ENCODE measurements around the gene CD1B.

Gene CD1B

GRCh38 chr1:158327481-158327880, 3.9 kb downstream of the CD1B start:
- Histone ChIP-seq H3K9me3 (ENCODE audit: control insufficient read depth, low read length) (no peaks in the 10 kb centered on the region), H3K27me3 (replicated peaks; ENCODE audit: control insufficient read depth, insufficient read depth, low read length) (no peaks in the 10 kb centered on the region), H3K4me1 (ENCODE audit: control insufficient read depth, insufficient read depth, low read length) (no peaks in the 10 kb centered on the region), H3K9ac (ENCODE audit: low read length) (no peak overlapping the region), H3K36me3 (ENCODE audit: control insufficient read depth, insufficient read depth, low read length, severe bottlenecking) (no peaks in the 10 kb centered on the region), H3K4me3 (ENCODE audit: low read length) (no peak overlapping the region)
- no peak for DNase-seq (ENCODE audit: low read depth)

- Histone ChIP-seq H3K36me3 (ENCODE audit: control insufficient read depth, insufficient read depth, low read length, severe bottlenecking) (no peaks in the 10 kb centered on the region), H3K4me1 (ENCODE audit: control insufficient read depth, insufficient read depth, low read length) (no peaks in the 10 kb centered on the region), H3K27me3 (replicated peaks; ENCODE audit: control insufficient read depth, insufficient read depth, low read length) (no peaks in the 10 kb centered on the region), H3K4me3 (ENCODE audit: low read length) (no peak overlapping the region), H3K9me3 (ENCODE audit: control insufficient read depth, low read length) (no peaks in the 10 kb centered on the region), H3K9ac (ENCODE audit: low read length) (no peak overlapping the region)
- DNase-seq (ENCODE audit: low read depth) = no peak
Observed at GRCh38 chr1:158324395-158324794, 6.9 kb downstream of the CD1B start.

- no peak overlapping the region for H3K4me3 ChIP-seq (ENCODE audit: low read length)
- no peaks in the 10 kb centered on the region for H3K36me3 ChIP-seq (ENCODE audit: control insufficient read depth, insufficient read depth, low read length, severe bottlenecking)
Observed at GRCh38 chr1:158323866-158324265, 7.5 kb downstream of the CD1B start.

GRCh38 chr1:158311066-158311465, 20.3 kb downstream of the CD1B start:
- Histone ChIP-seq H3K4me1 (ENCODE audit: control insufficient read depth, insufficient read depth, low read length) (no peaks in the 10 kb centered on the region), H3K27me3 (replicated peaks; ENCODE audit: control insufficient read depth, insufficient read depth, low read length) (no peaks in the 10 kb centered on the region), H3K36me3 (ENCODE audit: control insufficient read depth, insufficient read depth, low read length, severe bottlenecking) (no peaks in the 10 kb centered on the region), H3K9me3 (ENCODE audit: control insufficient read depth, low read length) (peaks cover 12% of the 10 kb centered on the region), H3K9ac (ENCODE audit: low read length) (no peak overlapping the region), H3K4me3 (ENCODE audit: low read length) (no peak overlapping the region)
- no peak for DNase-seq (ENCODE audit: low read depth)

More at GRCh38 chr1:158323866-158324265, 7.5 kb downstream of the CD1B start:
- Histone ChIP-seq H3K9me3 (ENCODE audit: control insufficient read depth, low read length) (no peaks in the 10 kb centered on the region), H3K27me3 (replicated peaks; ENCODE audit: control insufficient read depth, insufficient read depth, low read length) (no peaks in the 10 kb centered on the region), H3K9ac (ENCODE audit: low read length) (no peak overlapping the region), H3K4me1 (ENCODE audit: control insufficient read depth, insufficient read depth, low read length) (no peaks in the 10 kb centered on the region)
- no peak for DNase-seq (ENCODE audit: low read depth)

GRCh38 chr1:158310623-158311022, 20.7 kb downstream of the CD1B start:
- DNase-seq (ENCODE audit: low read depth) = no peak
- Histone ChIP-seq H3K4me1 (ENCODE audit: control insufficient read depth, insufficient read depth, low read length) (no peaks in the 10 kb centered on the region), H3K9ac (ENCODE audit: low read length) (no peak overlapping the region), H3K9me3 (ENCODE audit: control insufficient read depth, low read length) (peaks cover 12% of the 10 kb centered on the region), H3K4me3 (ENCODE audit: low read length) (no peak overlapping the region), H3K27me3 (replicated peaks; ENCODE audit: control insufficient read depth, insufficient read depth, low read length) (no peaks in the 10 kb centered on the region), H3K36me3 (ENCODE audit: control insufficient read depth, insufficient read depth, low read length, severe bottlenecking) (no peaks in the 10 kb centered on the region)

- H3K4me1 ChIP-seq (ENCODE audit: control insufficient read depth, insufficient read depth, low read length) = no peaks in the 10 kb centered on the region
- H3K36me3 ChIP-seq (ENCODE audit: control insufficient read depth, insufficient read depth, low read length, severe bottlenecking) = no peaks in the 10 kb centered on the region
- H3K9me3 ChIP-seq (ENCODE audit: control insufficient read depth, low read length) = peaks cover 5% of the 10 kb centered on the region
- no peak for DNase-seq (ENCODE audit: low read depth)
- no peaks in the 10 kb centered on the region for H3K27me3 ChIP-seq (replicated peaks; ENCODE audit: control insufficient read depth, insufficient read depth, low read length)
- H3K4me3 ChIP-seq (ENCODE audit: low read length) = no peak overlapping the region
- H3K9ac ChIP-seq (ENCODE audit: low read length) = no peak overlapping the region
Observed at GRCh38 chr1:158295791-158296190, 35.5 kb downstream of the CD1B start.

GRCh38 chr1:158290321-158290844, 40.9 kb downstream of the CD1B start:
- H3K9me3 ChIP-seq (ENCODE audit: control insufficient read depth, low read length) = no peaks in the 10 kb centered on the region
- H3K4me1 ChIP-seq (ENCODE audit: control insufficient read depth, insufficient read depth, low read length) = no peaks in the 10 kb centered on the region
- H3K27me3 ChIP-seq (replicated peaks; ENCODE audit: control insufficient read depth, insufficient read depth, low read length) = no peaks in the 10 kb centered on the region
- DNase-seq (ENCODE audit: low read depth) = no peak
- H3K9ac ChIP-seq (ENCODE audit: low read length) = no peak overlapping the region
- H3K36me3 ChIP-seq (ENCODE audit: control insufficient read depth, insufficient read depth, low read length, severe bottlenecking) = no peaks in the 10 kb centered on the region
- H3K4me3 ChIP-seq (ENCODE audit: low read length) = no peak overlapping the region

- DNase-seq (ENCODE audit: low read depth) = no peak
- Histone ChIP-seq H3K9ac (ENCODE audit: low read length) (no peak within 1 kb of the TSS), H3K27me3 (replicated peaks; ENCODE audit: control insufficient read depth, insufficient read depth, low read length) (no peaks in the 10 kb centered on the region), H3K4me1 (ENCODE audit: control insufficient read depth, insufficient read depth, low read length) (no peaks in the 10 kb centered on the region), H3K9me3 (ENCODE audit: control insufficient read depth, low read length) (no peaks in the 10 kb centered on the region), H3K4me3 (ENCODE audit: low read length) (no peak within 1 kb of the TSS), H3K36me3 (ENCODE audit: control insufficient read depth, insufficient read depth, low read length, severe bottlenecking) (no peaks in the 10 kb centered on the region)
Observed at GRCh38 chr1:158289811-158290210, 41.5 kb downstream of the CD1B start, which contains the start of gene CD1C. Gene CD1C (plus strand): TSS chr1:158289923. CDS start chr1:158290065, 142 bp downstream.

GRCh38 chr1:158286941-158287346, 44.4 kb downstream of the CD1B start:
- H3K27me3 ChIP-seq (replicated peaks; ENCODE audit: control insufficient read depth, insufficient read depth, low read length) = no peaks in the 10 kb centered on the region
- no peak overlapping the region for H3K9ac ChIP-seq (ENCODE audit: low read length)
- no peaks in the 10 kb centered on the region for H3K9me3 ChIP-seq (ENCODE audit: control insufficient read depth, low read length)
- no peak for DNase-seq (ENCODE audit: low read depth)
- H3K36me3 ChIP-seq (ENCODE audit: control insufficient read depth, insufficient read depth, low read length, severe bottlenecking) = no peaks in the 10 kb centered on the region
- no peaks in the 10 kb centered on the region for H3K4me1 ChIP-seq (ENCODE audit: control insufficient read depth, insufficient read depth, low read length)
- no peak overlapping the region for H3K4me3 ChIP-seq (ENCODE audit: low read length)

GRCh38 chr1:158286487-158286886, 44.8 kb downstream of the CD1B start:
- Histone ChIP-seq H3K4me1 (ENCODE audit: control insufficient read depth, insufficient read depth, low read length) (no peaks in the 10 kb centered on the region), H3K4me3 (ENCODE audit: low read length) (no peak overlapping the region), H3K36me3 (ENCODE audit: control insufficient read depth, insufficient read depth, low read length, severe bottlenecking) (no peaks in the 10 kb centered on the region), H3K9ac (ENCODE audit: low read length) (no peak overlapping the region), H3K27me3 (replicated peaks; ENCODE audit: control insufficient read depth, insufficient read depth, low read length) (no peaks in the 10 kb centered on the region), H3K9me3 (ENCODE audit: control insufficient read depth, low read length) (no peaks in the 10 kb centered on the region)
- no peak for DNase-seq (ENCODE audit: low read depth)

- DNase-seq (ENCODE audit: low read depth) = no peak
- H3K9ac ChIP-seq (ENCODE audit: low read length) = no peak overlapping the region
- H3K36me3 ChIP-seq (ENCODE audit: control insufficient read depth, insufficient read depth, low read length, severe bottlenecking) = no peaks in the 10 kb centered on the region
Observed at GRCh38 chr1:158285756-158286241, 45.5 kb downstream of the CD1B start.

GRCh38 chr1:158283965-158284364, 47.4 kb downstream of the CD1B start:
- no peak for DNase-seq (ENCODE audit: low read depth)
- Histone ChIP-seq H3K27me3 (replicated peaks; ENCODE audit: control insufficient read depth, insufficient read depth, low read length) (no peaks in the 10 kb centered on the region), H3K9me3 (ENCODE audit: control insufficient read depth, low read length) (no peaks in the 10 kb centered on the region), H3K9ac (ENCODE audit: low read length) (no peak overlapping the region), H3K36me3 (ENCODE audit: control insufficient read depth, insufficient read depth, low read length, severe bottlenecking) (no peaks in the 10 kb centered on the region), H3K4me3 (ENCODE audit: low read length) (no peak overlapping the region), H3K4me1 (ENCODE audit: control insufficient read depth, insufficient read depth, low read length) (no peaks in the 10 kb centered on the region)

More at GRCh38 chr1:158285756-158286241, 45.5 kb downstream of the CD1B start:
- Histone ChIP-seq H3K27me3 (replicated peaks; ENCODE audit: control insufficient read depth, insufficient read depth, low read length) (no peaks in the 10 kb centered on the region), H3K4me1 (ENCODE audit: control insufficient read depth, insufficient read depth, low read length) (no peaks in the 10 kb centered on the region), H3K4me3 (ENCODE audit: low read length) (no peak overlapping the region), H3K9me3 (ENCODE audit: control insufficient read depth, low read length) (no peaks in the 10 kb centered on the region)

Data from adipocyte (in vitro differentiated cells).